OCI-LY3 (cell line): ENCODE measurements around the gene CD300LG.

Experiments used
- H2AFZ ChIP-seq: fragments of 200-600, 300-600 bp; shearing (Covaris generic); 2 replicates; pipeline ENCODE4 v1.6.0; 2014; ENCODE audit warnings: antibody characterized with exemption, low read depth, low read length
- H3K27ac ChIP-seq: fragments of 200-600, 300-600 bp; sonication (generic); 2 replicates; pipeline ENCODE4 v1.5.1; 2014; ENCODE audit warnings: mild to moderate bottlenecking, low read length, moderate library complexity, mixed read lengths
- H3K27me3 ChIP-seq: fragments of 200-600, 300-600 bp; sonication (generic); 2 replicates; pipeline ENCODE4 v1.6.1; 2014; ENCODE audit warnings: low read depth, low read length, mixed read lengths
- H3K36me3 ChIP-seq: fragments of 200-600, 300-600 bp; sonication (generic); replicated peaks from 2 replicates; pipeline ENCODE3; 2014; ENCODE audit warnings: low read depth, low read length, mixed read lengths
- H3K4me1 ChIP-seq: fragments of 300-600, 200-600 bp; sonication (generic); 2 replicates; pipeline ENCODE4 v1.6.1; 2014; ENCODE audit warnings: low read length, mixed read lengths
- H3K4me2 ChIP-seq: fragments of 200-600, 300-600 bp; sonication (generic); 2 replicates; pipeline ENCODE4 v1.6.1; 2014; ENCODE audit warnings: low read length, mixed read lengths
- H3K4me3 ChIP-seq: fragments of 300-600, 200-600 bp; sonication (generic); 2 replicates; pipeline ENCODE4 v1.5.1; 2014; ENCODE audit warnings: antibody characterized with exemption, mild to moderate bottlenecking, low read length, moderate library complexity
- H3K79me2 ChIP-seq: fragments of 300-600, 200-600 bp; shearing (Covaris generic); 2 replicates; pipeline ENCODE4 v1.6.1; 2014; ENCODE audit warnings: mild to moderate bottlenecking, low read length, mixed read lengths
- H3K9ac ChIP-seq: fragments of 300-600, 200-600 bp; shearing (Covaris generic); 2 replicates; pipeline ENCODE4 v1.6.0; 2014; ENCODE audit warnings: mild to moderate bottlenecking, low read length, moderate library complexity
- H3K9me3 ChIP-seq: fragments of 200-600, 300-600 bp; shearing (Covaris generic); 2 replicates; pipeline ENCODE4 v1.6.1; 2014; ENCODE audit warnings: low read length, mixed read lengths; ENCODE audit not compliant: insufficient read depth
- H4K20me1 ChIP-seq: fragments of 200-600, 300-600 bp; sonication (generic); 2 replicates; pipeline ENCODE4 v1.6.1; 2016; ENCODE audit warnings: low read length, mixed read lengths; ENCODE audit not compliant: insufficient read depth
- CTCF ChIP-seq: fragments of 200-600, 300-600 bp; sonication (generic); IDR thresholded peaks from 2 replicates; pipeline ENCODE4 v1.5.1; 2014; ENCODE audit warnings: antibody characterized with exemption, low read length, low read depth
- EZH2phosphoT487 ChIP-seq: fragments of 200-600 bp; shearing (Covaris generic); IDR thresholded peaks from 2 replicates; pipeline ENCODE4 v1.6.1; 2018; ENCODE audit warnings: antibody characterized with exemption, mixed run types, low read depth

The CD300LG gene

GRCh38 chr17:43856141-43856540 is 9.2 kb downstream of the CD300LG start:
- peaks cover 3% of the 10 kb centered on the region; the same call in 1 of the 2 replicates for H3K4me1 ChIP-seq
- no peak overlapping the region for H2AFZ ChIP-seq
- H3K9me3 ChIP-seq: no peaks in the 10 kb centered on the region
- no peak overlapping the region for H3K4me3 ChIP-seq
- peaks cover 24% of the 10 kb centered on the region for H3K27me3 ChIP-seq
- H3K79me2 ChIP-seq: no peaks in the 10 kb centered on the region
- H3K36me3 ChIP-seq: no peaks in the 10 kb centered on the region
- no peak overlapping the region for H3K27ac ChIP-seq
- no peak overlapping the region for H3K9ac ChIP-seq
- no peak overlapping the region for H3K4me2 ChIP-seq
- no peaks in the 10 kb centered on the region for H4K20me1 ChIP-seq
- TF ChIP-seq EZH2phosphoT487 (no peak), CTCF (no peak)

- no peak for TF ChIP-seq EZH2phosphoT487
- TF ChIP-seq CTCF: no peak
- no peaks in the 10 kb centered on the region for H4K20me1 ChIP-seq
- no peak overlapping the region for H3K9ac ChIP-seq
- H3K36me3 ChIP-seq: no peaks in the 10 kb centered on the region
- peaks cover 20% of the 10 kb centered on the region for H3K27me3 ChIP-seq
- no peak overlapping the region for H3K4me2 ChIP-seq
- H3K9me3 ChIP-seq: no peaks in the 10 kb centered on the region
- H3K79me2 ChIP-seq: no peaks in the 10 kb centered on the region
- no peak overlapping the region for H3K4me3 ChIP-seq
- peaks cover 6% of the 10 kb centered on the region; the same call in 1 of the 2 replicates for H3K4me1 ChIP-seq
- no peak overlapping the region for H2AFZ ChIP-seq
- H3K27ac ChIP-seq: no peak overlapping the region
These were observed 10.2 kb downstream of the CD300LG start for GRCh38 chr17:43857141-43857540.

- H3K4me3 ChIP-seq: no peak overlapping the region
- peaks cover 14% of the 10 kb centered on the region for H3K27me3 ChIP-seq
- no peak overlapping the region for H2AFZ ChIP-seq
- H3K9me3 ChIP-seq: no peaks in the 10 kb centered on the region
- no peaks in the 10 kb centered on the region for H3K79me2 ChIP-seq
- H3K27ac ChIP-seq: no peak overlapping the region
- no peak for TF ChIP-seq EZH2phosphoT487
- TF ChIP-seq CTCF: no peak
- H4K20me1 ChIP-seq: no peaks in the 10 kb centered on the region
- H3K36me3 ChIP-seq: no peaks in the 10 kb centered on the region
- H3K4me2 ChIP-seq: no peak overlapping the region
- peaks cover 6% of the 10 kb centered on the region; the same call in 1 of the 2 replicates for H3K4me1 ChIP-seq
- H3K9ac ChIP-seq: no peak overlapping the region
These were observed 11.1 kb downstream of the CD300LG start for GRCh38 chr17:43857957-43858600.

GRCh38 chr17:43860077-43860725 is 13.2 kb downstream of the CD300LG start:
- Histone ChIP-seq H3K4me1 (peaks cover 12% of the 10 kb centered on the region; the same call in 1 of the 2 replicates), H3K27ac (no peak overlapping the region), H3K27me3 (peaks cover 16% of the 10 kb centered on the region), H3K4me2 (no peak overlapping the region), H2AFZ (no peak overlapping the region), H4K20me1 (no peaks in the 10 kb centered on the region), H3K9ac (no peak overlapping the region), H3K4me3 (no peak overlapping the region), H3K79me2 (no peaks in the 10 kb centered on the region), H3K36me3 (no peaks in the 10 kb centered on the region), H3K9me3 (no peaks in the 10 kb centered on the region)
- TF ChIP-seq CTCF (no peak), EZH2phosphoT487 (no peak)
